Measurements from ENCODE around the gene OR7G3.

The OR7G3 gene

GRCh38 chr19:9107375-9107774, 19.4 kb downstream of the OR7G3 start, which contains the start of gene OR7G2:
TSS of gene OR7G2 (minus strand) at chr19:9107475. CDS start at chr19:9103243, 4,232 bp downstream.
- DNase-seq (ENCODE audit: low spot score): no peak

- no peak for DNase-seq (ENCODE audit: low spot score)
Measured at GRCh38 chr19:9086761-9087160, 40.0 kb downstream of the OR7G3 start, which contains the start of gene OR1M1. TSS of gene OR1M1 (plus strand) at chr19:9087061. CDS start at chr19:9093245, 6,184 bp downstream.

- DNase-seq (ENCODE audit: low spot score): no peak
Measured at GRCh38 chr19:9078651-9079050, 48.1 kb downstream of the OR7G3 start.

DNA sequence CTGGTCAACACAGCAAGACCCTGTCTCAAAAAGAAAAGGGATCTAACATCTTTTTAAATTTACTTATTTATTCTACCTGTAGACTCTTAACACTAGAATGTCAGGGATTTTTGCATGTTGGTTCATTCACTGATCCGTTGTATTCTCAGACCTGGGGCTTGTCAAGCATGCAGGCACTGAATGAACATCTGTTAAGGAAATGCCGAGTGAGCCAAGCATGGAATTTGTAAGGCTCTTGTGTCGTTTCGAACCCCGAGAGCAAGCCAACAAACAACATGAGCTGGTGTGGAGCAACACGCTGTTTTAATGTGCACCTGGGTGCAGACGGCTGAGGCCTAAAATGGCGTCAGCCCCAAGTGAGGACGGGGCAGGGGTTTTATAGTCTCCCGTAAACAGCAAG, 49.8 kb downstream of the OR7G3 start:
- DNase-seq (ENCODE audit: low spot score): no peak

All from hepatic stellate cell (primary cell).